GM19372 (cell line): ENCODE data around the gene PIK3R3.

Experiments
- ATAC-seq: cut with Tn5 transposase; IDR thresholded peaks from one replicate; pipeline ENCODE4 v1.9.1; 2021; ENCODE audit warnings: mild to moderate bottlenecking, low read depth, moderate library complexity; ENCODE audit not compliant: unreplicated experiment

PIK3R3 gene

DNA sequence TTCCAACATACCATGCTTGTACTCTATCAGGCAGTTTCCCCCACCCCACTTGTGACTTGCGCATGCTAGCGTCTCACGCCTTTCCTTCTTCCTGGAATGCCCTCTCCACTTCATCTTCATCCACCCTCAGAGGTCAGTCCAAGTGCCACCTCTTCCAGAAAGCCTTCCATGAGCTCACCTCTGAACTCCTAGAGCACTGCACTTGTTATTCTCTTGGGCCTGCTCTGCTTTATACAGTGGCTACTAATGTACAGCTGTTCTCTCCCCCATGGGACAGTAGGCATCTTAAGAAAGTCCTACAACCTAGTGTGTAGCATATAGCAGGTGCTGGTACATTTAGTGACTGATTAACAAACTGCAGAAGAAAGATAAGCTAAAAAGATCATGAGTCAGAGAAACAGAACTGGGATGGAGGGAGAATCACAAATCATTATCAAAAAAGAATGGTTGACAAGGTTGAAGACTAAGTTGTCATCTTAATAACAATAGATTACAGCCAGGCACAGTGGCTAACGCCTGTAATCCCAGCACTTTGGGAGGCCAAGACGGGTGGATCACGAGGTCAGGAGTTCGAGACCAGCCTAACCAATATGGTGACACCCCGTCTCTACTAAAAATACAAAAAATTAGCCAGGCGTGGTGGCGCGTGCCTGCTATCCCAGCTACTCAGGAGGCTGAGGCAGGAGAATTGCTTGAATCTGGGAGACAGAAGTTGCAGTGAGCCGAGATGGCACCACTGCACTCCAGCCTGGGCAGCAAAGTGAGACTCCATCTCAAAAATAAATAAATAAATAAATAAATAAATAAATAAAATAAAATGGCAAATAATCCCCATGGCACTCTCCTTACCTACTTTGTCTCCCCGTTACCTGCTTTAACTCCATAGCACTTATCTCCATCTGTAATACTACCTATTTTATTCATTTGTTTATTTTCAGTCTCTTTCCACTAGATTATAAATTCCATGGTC lies 26.2 kb upstream of the PIK3R3 start:
- ATAC-seq = peak; percentile 62

GRCh38 chr1:46157916-46158311 lies 25.5 kb upstream of the PIK3R3 start:
- ATAC-seq = no peak

DNA sequence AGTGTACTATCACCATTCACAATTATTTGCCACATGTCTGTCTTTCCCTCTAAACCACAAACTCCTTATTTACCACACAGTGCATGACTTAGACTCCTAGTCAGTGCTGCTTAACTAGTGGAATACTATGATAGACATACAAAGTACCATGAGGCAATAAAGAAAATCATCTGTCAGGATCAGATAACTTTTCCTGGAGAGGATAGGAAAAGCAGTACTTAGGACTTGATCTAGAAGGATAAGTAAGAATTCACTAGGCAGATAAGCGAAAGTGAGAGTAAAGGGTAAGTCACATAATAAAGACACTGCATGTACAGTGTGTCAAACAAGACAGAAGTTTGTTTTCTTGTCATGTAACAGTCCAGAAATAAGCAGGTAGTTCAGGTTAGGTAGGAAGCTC lies 21.3 kb upstream of the PIK3R3 start:
- ATAC-seq = no peak

GRCh38 chr1:46153228-46153627 lies 20.8 kb upstream of the PIK3R3 start:
- ATAC-seq = no peak

- no peak for ATAC-seq
Observed at GRCh38 chr1:46152016-46152415, 19.6 kb upstream of the PIK3R3 start.

DNA sequence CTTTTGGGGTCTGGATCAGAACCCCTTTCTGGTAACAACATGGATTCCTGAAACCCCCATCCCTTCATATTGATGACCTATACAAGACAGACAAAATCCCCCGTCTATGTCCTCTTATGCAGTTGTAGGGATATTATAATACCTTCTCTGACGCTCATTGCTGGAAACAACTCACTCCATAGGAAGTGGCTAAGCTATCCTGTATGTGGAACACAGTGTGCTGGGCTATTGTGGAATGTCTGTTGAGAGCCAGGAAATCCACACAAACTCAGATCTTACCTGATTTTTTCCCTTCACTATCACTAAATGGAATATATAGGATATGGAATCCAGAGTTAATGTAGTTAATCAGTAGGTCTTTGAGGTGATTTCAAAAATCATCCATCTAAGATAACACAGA lies 17.7 kb upstream of the PIK3R3 start:
- ATAC-seq = no peak

DNA sequence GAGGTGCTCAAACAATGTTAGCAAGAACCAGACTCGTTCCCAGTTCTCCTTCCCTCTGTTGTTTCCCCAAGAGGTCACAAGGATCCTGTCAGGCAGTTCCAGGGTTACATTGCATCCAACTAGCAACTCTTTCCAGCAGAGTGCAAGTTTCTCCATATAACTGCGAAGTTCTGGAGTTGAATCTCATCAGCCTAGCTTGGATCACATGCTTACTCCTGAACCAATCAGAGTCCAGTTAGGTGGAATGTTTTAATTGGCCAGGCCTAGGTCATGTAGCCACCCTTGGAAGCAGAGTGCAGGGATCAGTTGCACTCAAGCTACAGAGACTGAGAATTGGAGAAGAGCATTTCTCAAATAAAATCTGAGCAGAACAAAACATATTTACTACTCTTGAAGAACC lies 15.9 kb upstream of the PIK3R3 start:
- no peak for ATAC-seq

GRCh38 chr1:46137916-46138315 lies 5.5 kb upstream of the PIK3R3 start:
- no peak for ATAC-seq

DNA sequence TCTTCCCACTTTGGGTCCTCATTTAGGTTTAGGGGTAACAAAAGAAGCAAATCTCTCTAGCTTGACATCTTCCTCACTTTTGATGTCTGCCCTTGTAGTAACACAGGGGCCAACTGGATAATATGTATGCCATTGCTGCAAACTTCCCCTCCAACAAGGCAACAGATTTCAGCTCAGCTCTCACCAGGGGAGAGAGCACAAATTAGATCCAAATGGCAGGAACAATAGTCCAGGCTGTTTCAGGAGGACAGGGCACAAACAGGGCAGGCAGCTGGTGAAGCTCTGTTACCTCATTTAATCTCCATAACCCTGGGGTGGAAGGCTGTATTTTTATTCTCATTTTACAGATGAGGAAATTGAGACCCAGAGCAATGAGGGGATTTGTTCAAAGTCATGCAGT lies 4.3 kb upstream of the PIK3R3 start:
- ATAC-seq = no peak

DNA sequence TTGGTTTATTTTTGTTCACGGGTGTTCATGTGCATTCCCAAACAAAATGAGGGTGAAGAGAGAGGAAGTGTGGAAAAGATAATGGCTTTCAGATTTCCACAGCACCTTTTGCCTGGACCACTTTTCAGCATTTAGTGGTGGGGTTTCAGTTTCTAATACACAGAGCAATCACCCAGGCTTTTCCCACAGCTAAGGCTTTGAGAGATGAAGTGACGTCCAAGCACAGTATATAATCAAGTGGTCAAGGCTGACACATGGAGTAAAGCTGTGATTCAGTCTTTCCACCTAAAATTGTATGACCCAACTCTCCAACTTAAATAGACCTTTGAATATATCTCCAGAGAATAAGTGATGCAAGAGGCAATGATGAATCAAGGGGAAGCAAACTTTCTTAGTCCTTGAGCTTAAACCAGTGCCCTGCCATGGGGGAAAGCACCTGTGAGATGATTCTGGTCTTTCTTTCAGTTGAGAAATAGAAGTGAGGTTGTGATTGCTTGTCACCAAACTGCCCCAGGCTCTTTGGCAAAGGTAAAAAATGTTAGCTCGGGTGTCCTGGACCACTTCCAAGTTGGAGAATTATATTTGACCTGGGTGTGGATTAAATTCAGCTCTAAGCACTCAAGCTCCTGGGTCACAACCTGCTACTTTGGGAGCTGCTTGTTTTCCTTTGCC lies 2.4 kb upstream of the PIK3R3 start:
- no peak for ATAC-seq

DNA sequence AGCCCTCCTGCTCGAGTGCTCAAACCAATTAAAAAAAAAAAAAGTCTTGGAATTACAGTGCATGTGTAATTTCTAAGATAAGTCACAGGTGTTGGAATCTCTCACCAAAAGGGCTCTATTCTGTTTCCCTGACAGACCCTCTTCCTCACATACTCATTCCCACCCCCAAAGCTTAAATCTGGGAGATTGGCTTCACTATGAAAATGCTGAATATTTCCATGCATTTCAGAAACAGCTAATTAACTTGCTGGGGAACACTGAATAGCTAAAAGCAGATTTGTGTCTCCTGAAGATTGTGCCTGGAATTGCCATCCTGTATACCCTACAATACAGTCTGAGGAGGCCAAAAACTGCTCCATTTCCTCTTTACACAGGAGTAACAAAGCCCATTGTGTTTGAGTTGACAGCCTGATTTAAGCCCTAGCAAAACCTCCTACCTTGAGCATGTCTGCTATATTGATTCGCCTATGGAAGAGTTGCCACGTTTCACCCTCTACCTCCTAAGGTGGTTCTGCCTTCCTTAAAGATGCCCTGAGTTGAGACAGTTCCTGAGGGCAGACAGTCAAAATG lies 1.4 kb upstream of the PIK3R3 start:
- no peak for ATAC-seq

DNA sequence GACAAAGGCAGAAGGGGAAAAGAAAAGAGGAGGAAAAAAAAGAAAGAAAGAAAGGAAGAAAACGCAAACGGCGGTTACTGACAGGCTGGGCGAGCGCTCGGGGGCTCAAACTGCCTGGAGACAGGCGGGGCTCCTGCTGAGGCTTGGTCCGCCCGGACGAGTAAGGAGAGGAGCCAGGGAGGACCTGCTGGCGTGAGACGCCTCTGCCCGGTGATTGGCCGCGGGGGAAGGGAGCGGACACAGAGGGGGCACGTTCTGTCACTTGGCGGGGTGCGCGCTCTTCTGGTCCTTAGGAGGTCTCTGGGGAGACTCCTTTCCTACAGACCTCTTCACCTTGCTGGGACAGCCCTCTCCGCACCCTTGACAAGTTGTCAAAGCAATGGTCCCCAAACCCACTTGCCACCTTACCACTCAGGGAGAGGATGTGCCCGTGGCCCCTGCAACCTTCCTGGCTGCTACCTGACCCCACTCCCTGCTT lies 791 bp upstream of the PIK3R3 start:
- peak; percentile 50 for ATAC-seq

DNA sequence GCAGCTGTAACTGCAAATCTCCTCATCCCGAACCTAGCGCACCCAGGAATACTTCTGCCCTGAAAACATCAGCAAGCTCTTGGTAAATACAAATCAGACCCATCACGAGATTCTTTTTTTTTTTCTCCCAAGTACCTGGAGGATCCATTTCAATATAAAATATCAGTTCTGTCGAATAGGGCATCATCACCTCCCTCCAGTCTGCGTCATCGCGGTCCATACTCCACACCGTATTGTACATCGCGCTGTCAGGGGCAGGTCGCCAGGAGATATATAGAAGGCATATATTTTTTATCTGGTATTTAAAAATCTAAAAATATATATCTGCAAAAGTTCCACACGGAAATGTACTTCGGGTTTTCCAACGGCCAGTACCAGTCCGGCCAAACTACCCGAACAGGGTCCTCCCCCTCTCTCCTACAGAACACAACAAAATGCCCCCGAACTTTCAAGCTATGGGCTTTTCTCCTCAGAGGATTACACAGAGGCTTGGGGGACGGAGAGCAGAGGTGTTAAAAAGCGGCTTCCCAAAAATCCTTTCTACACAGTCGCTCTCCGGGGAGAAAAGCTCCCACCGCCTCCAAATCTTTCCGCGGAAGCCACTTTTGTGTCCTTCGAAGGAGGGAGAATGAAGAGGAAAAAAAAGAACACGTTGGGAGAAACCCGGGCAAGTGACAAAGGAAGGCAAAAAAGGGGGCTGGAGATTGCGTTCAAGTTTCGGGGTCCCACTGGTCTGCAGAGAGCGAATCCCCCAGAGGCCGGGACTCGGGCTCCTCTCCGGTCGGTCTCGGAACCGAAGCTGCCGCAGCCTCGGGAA lies 509 bp downstream of the PIK3R3 start:
- ATAC-seq = no peak

GRCh38 chr1:46131093-46131492 lies 1.3 kb downstream of the PIK3R3 start:
- ATAC-seq = no peak

- no peak for ATAC-seq
Observed at GRCh38 chr1:46130606-46131005, 1.8 kb downstream of the PIK3R3 start.

GRCh38 chr1:46130121-46130520 lies 2.3 kb downstream of the PIK3R3 start:
- ATAC-seq = no peak

DNA sequence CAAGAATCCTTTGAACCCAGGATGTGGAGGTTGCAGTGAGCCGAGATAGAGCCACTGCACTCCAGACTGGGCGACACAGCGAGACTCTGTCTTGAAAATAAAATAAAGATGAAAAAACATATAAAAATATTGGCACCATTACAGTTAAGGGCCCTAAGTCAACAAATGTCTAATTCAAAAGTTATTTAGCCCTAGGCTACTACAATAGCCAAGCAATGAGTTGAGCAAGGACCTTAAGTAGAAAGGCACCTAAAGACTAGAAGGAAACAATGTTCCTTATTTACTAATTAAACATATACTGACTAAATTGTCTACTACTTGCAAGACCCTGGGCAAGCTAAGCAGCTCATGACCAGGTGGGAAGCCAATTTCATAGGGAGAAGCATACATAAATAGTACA lies 4.1 kb downstream of the PIK3R3 start:
- no peak for ATAC-seq

DNA sequence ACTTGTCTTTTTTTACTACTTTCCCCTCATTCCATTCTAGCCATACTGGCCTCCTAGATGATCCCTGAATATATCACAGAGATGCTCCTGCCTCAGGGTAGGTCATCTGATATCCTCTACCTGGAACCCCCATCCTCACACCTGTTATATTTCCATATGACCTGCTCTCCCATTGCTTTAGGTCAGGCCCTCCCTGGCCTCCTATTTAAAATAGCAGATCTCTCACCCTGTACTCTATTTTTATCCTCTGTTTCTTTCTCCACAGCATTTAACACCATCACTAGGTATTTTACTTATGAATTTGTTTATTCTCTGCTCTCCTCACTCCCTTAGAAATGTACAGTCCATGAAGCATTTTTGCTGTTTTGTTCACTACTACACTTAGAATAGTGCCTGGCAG lies 13.6 kb downstream of the PIK3R3 start:
- ATAC-seq = no peak

DNA sequence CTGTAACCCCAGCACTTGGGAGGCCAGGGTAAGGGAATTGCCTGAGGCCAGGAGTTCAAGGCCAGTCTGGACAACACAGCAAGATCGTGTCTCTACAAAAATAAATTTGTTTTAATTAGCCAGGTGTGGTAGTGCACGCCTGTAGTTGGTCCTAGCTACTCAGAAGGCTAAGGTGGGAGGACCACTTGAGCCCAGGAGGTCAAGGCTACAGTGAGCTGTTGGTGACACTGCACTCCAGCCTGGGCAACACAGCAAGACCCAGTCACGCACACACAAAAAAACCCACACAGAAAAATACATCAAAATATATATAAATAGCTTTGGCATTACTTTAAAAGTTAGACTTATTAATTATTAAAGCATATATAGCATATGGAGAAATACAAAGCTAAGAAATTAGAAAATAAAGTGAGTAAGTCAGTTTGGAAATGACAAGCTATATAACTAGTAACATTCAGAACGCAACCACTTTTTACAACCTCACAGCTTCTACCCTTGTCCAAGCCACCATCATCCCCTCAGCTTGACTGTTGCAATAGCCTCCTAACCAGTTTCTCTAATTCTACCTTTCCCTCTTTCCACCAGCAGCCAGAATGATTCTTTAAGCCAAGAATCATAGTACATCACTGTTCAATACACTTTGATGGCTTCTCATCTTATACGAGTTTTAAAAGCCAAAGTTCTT lies 14.5 kb downstream of the PIK3R3 start:
- no peak for ATAC-seq
